ENCODE data around the gene CPT2.

The CPT2 gene

DNA sequence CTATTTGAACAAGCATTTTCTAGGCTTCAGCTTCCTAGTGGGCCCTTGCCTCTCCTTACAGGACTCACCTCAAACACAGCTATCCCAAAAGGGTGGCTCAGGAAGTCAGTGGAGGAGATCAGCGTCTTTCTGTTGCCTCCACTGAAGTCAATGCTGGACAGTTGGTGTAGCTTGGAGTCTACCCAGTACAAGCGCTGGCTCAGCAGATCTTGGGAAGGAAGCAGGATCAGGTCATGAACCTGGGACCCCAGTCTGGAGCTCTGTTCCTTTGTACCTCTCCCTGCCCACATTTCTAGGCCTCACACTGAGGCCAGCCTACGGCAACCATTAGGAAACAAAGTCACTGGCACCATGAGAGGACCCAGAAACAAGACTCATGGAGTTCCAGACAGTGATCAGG lies 65.4 kb downstream of the CPT2 start:
- DNase-seq (ENCODE audit: low read depth in 2 of 2) = no peak
